Fibroblast of villous mesenchyme (primary cell): Measurements from ENCODE around the gene RGSL1. TPM values are rescaled to one million over a fixed set of nuclear protein-coding genes. Genes with fewer than 3 reads are reported as not detected.

Experiments
- DNase-seq: peaks from one replicate; pipeline ENCODE4 v3.0.0-alpha.2; 2010; ENCODE audit warnings: low read depth
- H3K4me3 ChIP-seq: 2 replicates; pipeline ENCODE4 v1.5.1; 2011; ENCODE audit warnings: low read depth, mild to moderate bottlenecking, low read length
- total RNA-seq: library from RNA; depleted of rRNA; stranded (reverse); fragments of >200 nt; gene quantifications from 2 replicates; pipeline ENCODE4 v1.2.3, GENCODE V29; 2012
- TF ChIP-seq, protein P1 (sequence below): IDR thresholded peaks from 2 replicates; pipeline ENCODE4 v1.5.1; 2012; ENCODE audit warnings: low read depth, mild to moderate bottlenecking, low read length; ENCODE audit not compliant: insufficient read depth

RGSL1 gene
- total RNA-seq, 1 donor, result not detected

DNA sequence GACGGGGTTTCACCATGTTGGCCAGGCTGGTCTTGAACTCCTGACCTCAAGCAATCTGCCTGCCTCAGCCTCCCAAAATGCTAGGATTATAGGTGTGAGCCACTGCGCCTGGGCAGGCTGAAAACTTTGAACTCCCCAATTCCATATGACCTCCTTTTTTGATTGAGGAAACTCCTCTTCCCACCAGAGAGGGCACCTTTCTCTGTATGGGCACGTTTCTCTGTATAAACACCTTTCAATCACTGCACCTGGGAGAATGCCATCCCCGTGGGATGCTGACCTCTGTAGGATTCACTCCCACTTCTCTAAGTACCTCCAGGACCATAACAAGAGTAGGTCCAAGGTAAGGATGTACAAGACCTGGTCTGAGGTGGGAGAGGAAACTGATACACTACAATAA, 39.8 kb upstream of the RGSL1 start:
- TF ChIP-seq, protein P1, sequence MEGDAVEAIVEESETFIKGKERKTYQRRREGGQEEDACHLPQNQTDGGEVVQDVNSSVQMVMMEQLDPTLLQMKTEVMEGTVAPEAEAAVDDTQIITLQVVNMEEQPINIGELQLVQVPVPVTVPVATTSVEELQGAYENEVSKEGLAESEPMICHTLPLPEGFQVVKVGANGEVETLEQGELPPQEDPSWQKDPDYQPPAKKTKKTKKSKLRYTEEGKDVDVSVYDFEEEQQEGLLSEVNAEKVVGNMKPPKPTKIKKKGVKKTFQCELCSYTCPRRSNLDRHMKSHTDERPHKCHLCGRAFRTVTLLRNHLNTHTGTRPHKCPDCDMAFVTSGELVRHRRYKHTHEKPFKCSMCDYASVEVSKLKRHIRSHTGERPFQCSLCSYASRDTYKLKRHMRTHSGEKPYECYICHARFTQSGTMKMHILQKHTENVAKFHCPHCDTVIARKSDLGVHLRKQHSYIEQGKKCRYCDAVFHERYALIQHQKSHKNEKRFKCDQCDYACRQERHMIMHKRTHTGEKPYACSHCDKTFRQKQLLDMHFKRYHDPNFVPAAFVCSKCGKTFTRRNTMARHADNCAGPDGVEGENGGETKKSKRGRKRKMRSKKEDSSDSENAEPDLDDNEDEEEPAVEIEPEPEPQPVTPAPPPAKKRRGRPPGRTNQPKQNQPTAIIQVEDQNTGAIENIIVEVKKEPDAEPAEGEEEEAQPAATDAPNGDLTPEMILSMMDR, result no peak
- no peak for DNase-seq
- H3K4me3 ChIP-seq, result no peak overlapping the region

GRCh38 chr1:182410620-182411273, 39.2 kb upstream of the RGSL1 start:
- no peak for DNase-seq
- H3K4me3 ChIP-seq, result no peak overlapping the region
- TF ChIP-seq, protein P1, result no peak

DNA sequence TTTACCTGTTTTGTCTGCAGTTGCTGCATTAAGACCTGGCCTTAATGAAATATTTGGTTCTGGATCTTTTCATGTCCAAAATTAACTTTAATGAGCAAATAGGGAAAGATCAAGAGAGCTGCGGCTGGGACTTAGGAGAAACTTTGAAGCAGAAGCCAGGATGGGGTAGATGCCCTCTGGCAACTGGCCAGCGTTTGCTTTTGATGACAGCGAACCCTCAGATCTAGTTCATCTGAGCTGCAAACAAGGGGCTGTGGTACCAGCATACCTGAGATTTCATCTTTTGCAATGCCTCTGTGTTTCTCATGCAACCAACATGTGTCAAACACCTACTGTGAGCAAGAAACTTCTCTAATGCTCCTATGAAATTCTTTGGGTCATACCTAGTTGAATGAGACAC, 36.5 kb upstream of the RGSL1 start:
- TF ChIP-seq, protein P1, result no peak
- no peak overlapping the region for H3K4me3 ChIP-seq
- no peak for DNase-seq

DNA sequence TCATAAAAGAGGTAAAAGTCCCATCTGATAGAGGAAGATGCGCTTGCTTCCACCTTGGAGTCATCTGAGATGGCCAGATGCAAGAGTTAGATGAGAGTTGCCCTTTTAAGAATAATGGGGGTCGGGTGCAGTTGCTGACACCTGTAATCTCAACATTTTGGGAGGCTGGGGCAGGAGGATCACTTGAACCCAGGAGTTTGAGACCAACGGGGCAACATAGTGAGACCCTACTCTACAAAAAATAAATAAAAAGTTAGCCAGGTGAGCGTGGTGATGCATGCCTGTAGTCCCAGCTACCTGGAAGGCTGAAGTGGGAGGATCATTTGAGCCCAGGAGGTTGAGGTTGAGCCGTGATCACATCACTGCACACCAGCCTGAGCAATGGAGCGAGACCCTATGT, 36.0 kb upstream of the RGSL1 start:
- DNase-seq, result no peak
- TF ChIP-seq, protein P1, result no peak
- H3K4me3 ChIP-seq, result no peak overlapping the region

- no peak for DNase-seq
- H3K4me3 ChIP-seq, result no peak overlapping the region
- TF ChIP-seq, protein P1, result no peak
These were observed 34.2 kb upstream of the RGSL1 start for GRCh38 chr1:182415789-182416188.

DNA sequence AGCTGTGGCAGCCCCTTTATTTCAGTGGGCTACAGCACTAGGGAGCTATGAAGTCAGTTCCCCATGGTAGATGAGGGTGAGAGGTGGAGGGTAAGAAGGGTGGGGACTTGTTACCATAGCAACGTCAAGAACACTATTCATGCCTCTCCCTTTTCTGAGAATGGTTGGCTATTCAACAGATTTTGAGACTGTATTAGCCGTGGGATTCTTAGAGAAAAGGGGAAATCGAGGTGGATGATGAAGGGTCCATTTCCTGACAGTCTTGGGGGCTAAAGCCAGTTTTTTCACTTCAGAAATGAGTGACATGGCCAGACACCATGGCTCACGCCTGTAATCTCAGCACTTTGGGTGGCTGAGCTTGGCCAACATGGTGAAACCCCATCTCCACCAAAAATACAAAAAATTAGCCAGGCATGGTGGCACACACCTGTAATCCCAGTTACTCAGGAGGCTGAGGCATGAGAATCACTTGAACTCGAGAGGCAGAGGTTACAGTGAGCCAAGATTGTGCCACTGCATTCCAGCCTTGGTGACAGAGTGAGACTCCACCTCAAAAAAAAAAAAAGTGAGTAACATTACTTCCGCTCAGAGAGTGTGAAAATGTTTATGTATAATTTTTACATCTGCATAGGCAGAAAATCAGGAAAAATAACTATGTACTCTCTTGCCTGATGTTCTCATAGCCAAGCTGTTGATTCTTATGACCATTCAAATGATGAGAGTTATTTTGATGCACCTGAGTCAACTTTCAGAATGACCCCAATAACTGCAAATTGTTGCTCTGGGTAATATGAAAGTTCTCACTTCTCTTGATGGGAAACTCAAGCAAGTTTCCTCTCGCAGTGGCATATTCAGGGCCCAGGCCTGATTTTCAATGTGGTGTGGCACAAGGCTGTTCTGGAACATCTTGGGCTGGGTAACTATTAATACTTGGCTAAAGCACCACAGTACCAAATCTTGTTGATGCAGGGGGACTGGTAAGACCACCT, 23.2 kb upstream of the RGSL1 start:
- DNase-seq, result no peak
- TF ChIP-seq, protein P1, result no peak
- no peak overlapping the region for H3K4me3 ChIP-seq
